Neural crest cell (in vitro differentiated cells): ENCODE results near the gene PILRA. TPM values are rescaled to one million over a fixed set of nuclear protein-coding genes. Genes with fewer than 3 reads are reported as not detected.
"Not testable (repeated sequence)": the region's sequence is repeated elsewhere in the genome, so short reads cannot be mapped to it uniquely, and the experiment has no call there.

Source experiments
- DNase-seq: peaks from one replicate; pipeline ENCODE4 v3.0.0; 2021; ENCODE audit warnings: low read depth, mixed read lengths, low spot score
- H3K27ac Mint-ChIP-seq: one replicate; pipeline ENCODE4 v1.8.0; 2021; ENCODE audit warnings: mild to moderate bottlenecking, mixed read lengths; ENCODE audit not compliant: unreplicated experiment
- H3K27me3 Mint-ChIP-seq: 2 replicates; pipeline ENCODE4 v1.8.0; 2021; ENCODE audit warnings: low read depth, mild to moderate bottlenecking, mixed read lengths
- H3K36me3 Mint-ChIP-seq: 2 replicates; pipeline ENCODE4 v1.8.0; 2021; ENCODE audit warnings: low read depth, mild to moderate bottlenecking, mixed read lengths
- H3K4me1 Mint-ChIP-seq: 2 replicates; pipeline ENCODE4 v1.8.0; 2021; ENCODE audit warnings: mixed read lengths
- H3K4me3 Mint-ChIP-seq: one replicate; pipeline ENCODE4 v1.8.0; 2021; ENCODE audit warnings: mild to moderate bottlenecking, mixed read lengths
- H3K9me3 Mint-ChIP-seq: 2 replicates; pipeline ENCODE4 v1.8.0; 2021; ENCODE audit warnings: mixed read lengths
- CTCF ChIP-seq: fragments of 200-600 bp; sonication (generic); conservative IDR thresholded peaks from 2 replicates; pipeline ENCODE4 v1.5.0; 2021; ENCODE audit warnings: antibody characterized with exemption, mild to moderate bottlenecking
- long read RNA-seq: library from polyadenylated mRNA; unstranded; transcript quantifications from one replicate; pipeline ENCODE4 v2.0.0, GENCODE V29; 2020
- total RNA-seq: library from RNA; stranded (reverse); gene quantifications from 2 replicates; pipeline ENCODE4 v1.2.1, GENCODE V29; 2021

The PILRA gene
- 2.6 and 2.7 TPM in 2 replicates for total RNA-seq
- long read RNA-seq, result 0 reads

GRCh38 chr7:100373261-100373831 lies at the start of gene PILRA:
Gene PILRA (plus strand): TSS chr7:100373487. CDS start chr7:100373657, 170 bp downstream.
- no peak within 1 kb of the TSS for H3K27ac Mint-ChIP-seq
- no peak for DNase-seq
- no peaks in the 10 kb centered on the region for H3K36me3 Mint-ChIP-seq
- no peaks in the 10 kb centered on the region for H3K9me3 Mint-ChIP-seq
- H3K4me1 Mint-ChIP-seq, result peaks cover 11% of the 10 kb centered on the region
- no peak for TF ChIP-seq CTCF
- H3K27me3 Mint-ChIP-seq, result peaks cover 2% of the 10 kb centered on the region
- H3K4me3 Mint-ChIP-seq, result no peak within 1 kb of the TSS

- peak overlapping the region; percentile 43 for H3K27ac Mint-ChIP-seq
- not testable (repeated sequence) for H3K4me3 Mint-ChIP-seq, H3K36me3 Mint-ChIP-seq, DNase-seq, H3K27me3 Mint-ChIP-seq, H3K4me1 Mint-ChIP-seq, H3K9me3 Mint-ChIP-seq
Measured at GRCh38 chr7:100324194-100324593, 49.1 kb upstream of the PILRA start.

- not testable (repeated sequence) for H3K4me1 Mint-ChIP-seq, DNase-seq, H3K27ac Mint-ChIP-seq, H3K4me3 Mint-ChIP-seq, H3K9me3 Mint-ChIP-seq, H3K36me3 Mint-ChIP-seq, H3K27me3 Mint-ChIP-seq
Measured at GRCh38 chr7:100325671-100326070, 47.6 kb upstream of the PILRA start.

- H3K4me3 Mint-ChIP-seq, H3K27ac Mint-ChIP-seq: not testable (repeated sequence)
Measured at GRCh38 chr7:100326914-100327313, 46.4 kb upstream of the PILRA start.

GRCh38 chr7:100335566-100336466 lies 37.5 kb upstream of the PILRA start:
- Mint-ChIP-seq H3K27ac (peak overlapping the region; percentile 71), H3K4me1 (peaks cover 13% of the 10 kb centered on the region), H3K4me3 (peak overlapping the region; percentile 90)
- peak; percentile 79 for DNase-seq
- H3K27me3 Mint-ChIP-seq, H3K36me3 Mint-ChIP-seq, H3K9me3 Mint-ChIP-seq: not testable (repeated sequence)

More at GRCh38 chr7:100326914-100327313, 46.4 kb upstream of the PILRA start:
- not testable (repeated sequence) for H3K4me1 Mint-ChIP-seq, H3K9me3 Mint-ChIP-seq, H3K27me3 Mint-ChIP-seq, H3K36me3 Mint-ChIP-seq, DNase-seq

- Mint-ChIP-seq H3K4me3 (peak overlapping the region; percentile 61), H3K4me1 (peaks cover 13% of the 10 kb centered on the region)
- not testable (repeated sequence) for DNase-seq, H3K9me3 Mint-ChIP-seq, H3K27me3 Mint-ChIP-seq, H3K27ac Mint-ChIP-seq, H3K36me3 Mint-ChIP-seq
Measured at GRCh38 chr7:100338083-100338696, 35.1 kb upstream of the PILRA start.

- not testable (repeated sequence) for H3K36me3 Mint-ChIP-seq, DNase-seq, H3K27ac Mint-ChIP-seq, H3K9me3 Mint-ChIP-seq, H3K4me3 Mint-ChIP-seq, H3K27me3 Mint-ChIP-seq
- peaks cover 17% of the 10 kb centered on the region for H3K4me1 Mint-ChIP-seq
Measured at GRCh38 chr7:100341286-100341685, 32.0 kb upstream of the PILRA start.

- H3K4me1 Mint-ChIP-seq, result peaks cover 12% of the 10 kb centered on the region
- no peaks in the 10 kb centered on the region for H3K27me3 Mint-ChIP-seq
- peaks cover 7% of the 10 kb centered on the region for H3K36me3 Mint-ChIP-seq
- peak overlapping the region; percentile 71 for H3K27ac Mint-ChIP-seq
- DNase-seq, result no peak
- H3K9me3 Mint-ChIP-seq, result no peaks in the 10 kb centered on the region
- TF ChIP-seq CTCF, result no peak
- no peak overlapping the region for H3K4me3 Mint-ChIP-seq
Measured at GRCh38 chr7:100342765-100343164, 30.5 kb upstream of the PILRA start.

- H3K27me3 Mint-ChIP-seq, H3K9me3 Mint-ChIP-seq, H3K27ac Mint-ChIP-seq, DNase-seq, H3K36me3 Mint-ChIP-seq: not testable (repeated sequence)
- H3K4me3 Mint-ChIP-seq, result peak overlapping the region; percentile 62
- H3K4me1 Mint-ChIP-seq, result peaks cover 12% of the 10 kb centered on the region
Measured at GRCh38 chr7:100344124-100344559, 29.1 kb upstream of the PILRA start.
